Left renal cortex interstitium (tissue), 4 donors: Measurements from ENCODE around the gene RABGGTB. TPM values are rescaled to one million over a fixed set of nuclear protein-coding genes. Genes with fewer than 3 reads are reported as not detected.
"Not testable (repeated sequence)": the region's sequence is repeated elsewhere in the genome, so short reads cannot be mapped to it uniquely, and the experiment has no call there.

Experiments
- DNase-seq, 4 donors: peaks; one replicate each; pipeline ENCODE4 v3.0.0-alpha.2; 2013; ENCODE audit warnings: low read depth in 4 of 4, low spot score in 2 of 4, missing footprints in 1 of 4
- polyA plus RNA-seq, 4 donors: library from polyadenylated mRNA; unstranded; fragments of 120-200 nt; gene quantifications; one replicate each; pipeline ENCODE4 v1.2.1, GENCODE V29; 2013; ENCODE audit not compliant: insufficient read length in 4 of 4

RABGGTB gene
- polyA plus RNA-seq, 4 donors: 77.9 to 117 (median 87.7) TPM

DNA sequence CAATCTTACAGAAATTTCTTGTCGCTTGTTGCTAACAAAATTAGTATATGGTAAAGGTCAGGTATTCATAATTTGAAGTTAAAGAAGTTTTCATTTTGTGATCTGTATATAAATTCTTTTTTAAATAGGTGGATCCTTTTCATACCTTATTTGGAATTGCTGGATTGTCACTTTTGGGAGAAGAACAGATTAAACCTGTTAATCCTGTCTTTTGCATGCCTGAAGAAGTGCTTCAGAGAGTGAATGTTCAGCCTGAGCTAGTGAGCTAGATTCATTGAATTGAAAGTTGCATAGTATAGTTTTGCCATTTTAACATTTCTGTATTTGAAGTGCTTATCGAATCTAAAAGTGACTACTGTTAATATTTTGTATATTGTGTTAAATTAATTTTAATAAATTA, 8.3 kb downstream of the RABGGTB start:
- DNase-seq: no peak

DNA sequence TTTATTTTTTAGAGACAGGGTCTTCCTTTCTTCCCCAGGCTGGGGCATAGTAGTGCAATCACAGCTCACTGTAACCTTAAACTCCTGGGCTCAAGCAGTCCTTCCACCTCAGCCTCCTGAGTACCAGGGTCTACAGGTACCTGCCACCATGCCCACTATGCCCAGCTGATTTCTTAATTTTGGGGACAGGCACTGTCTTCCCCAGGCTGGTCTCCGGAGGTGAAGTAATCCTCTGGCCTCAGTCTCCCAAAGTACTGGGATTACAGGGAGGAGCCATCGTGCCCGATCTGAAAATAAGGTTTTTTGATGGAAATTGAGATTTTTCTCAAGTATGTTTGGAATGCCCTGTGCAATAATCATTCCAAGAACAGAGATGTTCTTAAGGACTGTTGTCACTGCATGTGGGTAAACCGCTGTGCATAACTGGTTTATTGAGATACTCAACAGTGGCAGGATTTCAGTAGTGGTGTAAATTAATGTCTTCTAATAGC, 9.7 kb downstream of the RABGGTB start:
- DNase-seq: no peak

DNA sequence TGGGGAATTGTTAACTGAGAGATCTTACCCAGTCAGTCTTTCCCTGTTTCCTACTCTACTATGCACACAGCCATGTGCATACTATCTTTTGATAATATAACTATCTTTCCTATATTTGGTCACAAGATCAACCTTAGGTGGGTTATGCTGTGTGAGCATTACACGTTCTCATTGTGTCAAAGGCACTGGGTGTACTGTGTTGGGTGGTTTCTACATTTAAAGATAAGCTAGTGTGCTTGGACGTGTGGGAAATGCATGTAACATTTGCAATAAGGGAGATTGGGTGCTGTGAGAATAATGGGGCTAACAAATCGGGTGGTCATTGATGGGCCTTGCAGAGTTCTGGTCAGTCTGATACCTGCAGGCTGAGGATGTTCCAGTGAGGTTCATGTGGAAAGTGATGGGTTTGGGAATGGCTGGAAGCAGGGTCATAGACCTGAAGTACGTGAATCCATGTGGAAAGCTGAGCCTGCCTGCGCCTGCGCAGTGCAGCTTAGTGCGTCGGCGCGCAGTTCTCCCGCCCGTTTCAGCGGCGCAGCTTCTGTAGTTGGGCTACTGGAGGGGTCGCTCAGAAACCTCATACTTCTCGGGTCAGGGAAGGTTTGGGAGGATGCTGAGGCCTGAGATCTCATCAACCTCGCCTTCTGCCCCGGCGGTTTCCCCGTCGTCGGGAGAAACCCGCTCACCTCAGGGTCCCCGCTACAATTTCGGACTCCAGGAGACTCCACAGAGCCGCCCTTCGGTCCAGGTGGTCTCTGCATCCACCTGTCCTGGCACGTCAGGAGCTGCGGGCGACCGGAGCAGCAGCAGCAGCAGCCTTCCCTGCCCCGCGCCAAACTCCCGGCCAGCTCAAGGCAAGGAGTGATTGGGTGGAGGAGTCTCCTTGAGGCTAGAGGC, 10.6 kb downstream of the RABGGTB start, which contains the start of gene MSH4:
Gene MSH4 (plus strand): TSS at position 507 of the 897 bp plus-strand sequence. CDS start 104 bp downstream, at position 611.
- DNase-seq: no peak

DNA sequence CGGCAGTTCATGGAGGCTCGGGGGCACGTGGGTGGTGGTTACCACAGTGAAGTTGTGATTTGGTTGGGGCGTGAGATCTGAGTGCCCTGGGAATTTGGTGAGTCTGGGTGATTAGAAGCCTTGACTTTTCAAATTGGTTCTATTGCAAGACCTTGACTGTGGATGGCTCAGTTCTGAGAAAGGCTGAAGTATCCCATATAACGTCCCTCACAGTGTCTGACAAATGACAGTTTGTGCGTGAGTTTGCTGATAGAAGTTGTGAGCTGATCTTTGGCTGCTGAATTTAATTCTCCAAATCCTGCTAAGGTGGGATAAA, 11.2 kb downstream of the RABGGTB start:
- DNase-seq: no peak

DNA sequence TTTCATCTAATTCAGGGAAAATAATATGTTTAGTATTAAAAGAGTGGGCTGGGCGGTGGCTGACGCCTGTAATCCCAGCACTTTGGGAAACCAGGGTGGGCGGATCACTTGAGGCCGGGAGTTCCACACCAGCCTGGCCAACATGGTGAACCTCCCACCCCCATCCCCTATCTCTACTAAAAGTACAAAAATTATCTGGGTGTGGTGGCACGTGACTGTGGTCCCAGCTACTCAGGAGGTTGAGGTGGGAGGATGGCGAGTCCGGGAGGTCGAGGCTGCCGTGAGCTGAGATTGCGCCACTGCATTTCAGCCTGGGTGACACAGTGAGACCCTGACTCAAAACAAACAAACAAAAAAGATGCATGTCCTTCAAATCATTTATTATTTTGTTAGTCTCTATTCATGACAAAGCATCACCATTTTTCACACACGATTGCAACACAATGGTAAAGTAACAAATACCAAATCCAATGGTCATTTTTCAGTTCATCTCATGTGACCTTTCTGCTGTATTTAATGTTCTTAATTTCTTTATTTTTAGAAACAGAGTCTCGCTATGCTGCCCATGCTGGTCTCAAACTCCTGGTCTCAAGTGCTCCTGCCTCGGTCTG, 11.7 kb downstream of the RABGGTB start:
- no peak for DNase-seq

DNA sequence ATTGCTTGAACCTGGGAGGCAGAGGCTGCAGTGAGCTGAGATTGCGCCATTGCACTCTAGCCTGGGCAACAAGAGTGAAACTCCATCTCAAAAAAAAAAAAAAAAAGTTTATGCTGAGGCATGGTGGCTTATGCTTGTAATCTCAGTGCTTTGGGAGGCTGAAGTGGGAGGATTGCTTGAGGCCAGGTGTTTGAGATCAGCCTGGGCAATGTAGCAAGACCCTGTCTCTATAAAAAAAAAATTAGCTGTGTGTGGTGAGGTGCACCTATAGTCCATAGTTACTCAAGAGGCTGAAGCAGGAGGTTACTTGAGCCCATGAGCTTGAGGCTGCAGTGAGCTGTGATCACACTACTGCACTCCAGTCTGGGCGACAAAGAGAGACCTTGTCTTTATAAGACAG, 15.4 kb downstream of the RABGGTB start:
- DNase-seq: not testable (repeated sequence)

GRCh38 chr1:75808921-75809320, 22.9 kb downstream of the RABGGTB start:
- DNase-seq: no peak

GRCh38 chr1:75810113-75810512, 24.1 kb downstream of the RABGGTB start:
- DNase-seq: not testable (repeated sequence)

DNA sequence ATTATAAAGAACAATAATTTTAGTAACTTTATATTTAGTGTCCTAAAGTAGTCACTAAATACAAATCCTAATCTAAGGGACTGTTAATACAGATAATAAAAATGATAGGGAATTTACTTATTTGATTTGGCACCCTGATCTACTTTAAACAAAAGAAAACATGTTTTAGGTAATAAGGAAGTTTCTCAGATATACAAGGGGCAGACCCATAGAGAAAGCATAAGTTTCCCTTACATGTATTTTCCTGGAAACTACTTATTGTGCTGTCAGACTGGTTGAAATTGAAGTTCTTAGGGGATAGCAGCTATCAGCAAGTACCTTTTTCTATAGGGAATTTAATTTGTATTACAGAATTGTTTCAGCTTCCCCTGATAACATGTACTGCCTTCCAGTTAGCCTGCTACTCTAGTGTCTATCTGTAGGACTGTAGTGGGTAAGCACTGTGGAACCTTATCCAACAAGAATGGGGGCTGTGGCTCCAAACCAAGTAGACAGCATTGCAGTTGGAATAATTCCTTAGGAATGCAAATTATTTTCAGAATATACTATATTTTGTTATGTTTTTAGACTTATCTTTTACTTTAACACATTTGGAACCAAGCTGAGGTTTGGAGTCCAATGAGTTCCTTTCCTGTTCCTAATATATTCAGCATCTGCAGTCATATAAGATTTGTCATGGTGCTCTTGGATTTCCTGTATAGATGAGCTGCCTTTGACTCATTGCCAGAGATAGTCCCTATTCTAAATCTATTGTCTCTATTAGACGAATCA, 25.3 kb downstream of the RABGGTB start:
- no peak for DNase-seq

DNA sequence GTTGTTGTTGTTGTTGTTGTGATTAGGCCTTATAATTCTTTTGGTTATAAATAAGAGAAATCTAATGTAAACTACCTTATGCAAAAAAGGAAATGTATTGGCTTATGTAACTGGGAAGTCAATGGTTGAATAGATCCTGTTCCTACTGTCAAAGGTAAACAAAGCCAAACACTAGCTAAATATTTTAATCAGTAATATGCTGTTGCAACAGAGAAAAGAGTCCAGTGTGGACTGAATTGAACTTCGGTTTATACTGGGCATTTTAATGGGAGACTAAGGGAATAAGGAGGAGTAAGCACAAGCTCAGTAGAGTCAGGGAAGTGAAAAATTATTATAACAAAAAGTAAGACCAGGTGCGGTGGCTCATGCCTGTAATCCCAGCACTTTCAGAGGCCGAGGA, 26.0 kb downstream of the RABGGTB start:
- DNase-seq: no peak

- DNase-seq: not testable (repeated sequence)
Measured at GRCh38 chr1:75823596-75823995, 37.5 kb downstream of the RABGGTB start.

- no peak for DNase-seq
Measured at GRCh38 chr1:75836528-75837100, 50.6 kb downstream of the RABGGTB start.

- no peak for DNase-seq
Measured at GRCh38 chr1:75838079-75838478, 52.0 kb downstream of the RABGGTB start.

DNA sequence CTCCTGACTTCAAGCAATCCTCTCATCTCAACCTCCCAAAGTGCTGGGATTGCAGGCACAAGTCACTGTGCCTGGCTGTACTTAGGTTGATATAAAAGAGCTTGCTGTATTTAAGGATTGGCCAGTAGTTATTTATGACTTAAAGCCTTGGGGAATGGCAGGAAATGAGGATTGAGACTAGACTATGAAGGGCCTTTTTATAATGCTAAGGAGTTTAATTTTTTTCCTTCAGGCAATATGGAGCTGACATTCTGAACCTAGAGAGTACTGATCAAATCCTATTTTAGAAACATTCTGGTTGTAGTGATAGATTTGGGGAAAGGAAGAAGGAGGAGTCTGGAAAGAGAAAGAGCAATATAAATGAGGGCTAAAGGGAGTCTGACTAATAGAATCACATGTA, 55.4 kb downstream of the RABGGTB start:
- DNase-seq: no peak

Other genes starting within 250 kb of the RABGGTB start
- gene SLC44A5, start 175.1 kb upstream of the RABGGTB start, polyA plus RNA-seq: 10 to 100 TPM in 3 of 4 donors, 1 to 10 TPM in 1; 9.8 to 16.6 (median 12.3) TPM
- 100 to 1,000 TPM; 109 to 147 (median 127) TPM for gene ACADM, start 61.5 kb upstream of the RABGGTB start, polyA plus RNA-seq
- 1 to 10 TPM in 1 of 4 donors, under 1 TPM in 3; 0.21 to 1.1 (median 0.41) TPM for gene MSH4, start 10.6 kb downstream of the RABGGTB start, polyA plus RNA-seq
- gene ASB17, start 146.1 kb downstream of the RABGGTB start, polyA plus RNA-seq: not detected